Caco-2 (cell line): ENCODE data around the gene ITGAD. TPM values are rescaled to one million over a fixed set of nuclear protein-coding genes. Genes with fewer than 3 reads are reported as not detected.

Experiments used
- BruUV-seq: library from RNA; stranded (reverse); fragments of 400-500 nt; replicated peaks from 2 replicates; lab custom pipeline; 2021; lab: Mats Ljungman, UMichigan
- CTCF ChIA-PET: fragments of 300-600 bp; sonication (Branson Sonifier 250); formaldehyde crosslinking; loops from one replicate; lab custom pipeline; 2022; ENCODE audit warnings: antibody characterized with exemption; lab: Charles Lee
- POLR2A ChIA-PET: fragments of 300-600 bp; sonication (Branson Sonifier 250); formaldehyde crosslinking; loops from one replicate; lab custom pipeline; 2022; ENCODE audit warnings: antibody characterized with exemption; lab: Charles Lee
- DNase-seq, 2 experiments: peaks; one replicate each; pipeline versions ENCODE4 v3.0.0 to v3.0.0-alpha.2; 2020 to 2022
- H3K27me3 ChIP-seq: replicated peaks from 2 replicates; pipeline ENCODE4 v1.6.0; 2011; ENCODE audit warnings: low read length; ENCODE audit not compliant: control insufficient read depth, insufficient read depth
- H3K36me3 ChIP-seq: 2 replicates; pipeline ENCODE4 v1.5.1; 2011; ENCODE audit warnings: low read length; ENCODE audit not compliant: control insufficient read depth, insufficient read depth
- H3K4me1 ChIP-seq: fragments of 250-450 bp; sonication (Bioruptor Pico); 2 replicates; pipeline ENCODE4 v1.5.1; 2020; ENCODE audit warnings: mild to moderate bottlenecking
- H3K4me3 ChIP-seq: 2 replicates; pipeline ENCODE4 v1.5.1; 2011; ENCODE audit warnings: low read depth, mild to moderate bottlenecking, control low read depth, low read length
- H3K9me3 ChIP-seq: fragments of 250-450 bp; sonication (Bioruptor Pico); 2 replicates; pipeline ENCODE4 v1.5.1; 2020; ENCODE audit warnings: mild to moderate bottlenecking, moderate library complexity
- H3K27ac Mint-ChIP-seq: one replicate; pipeline ENCODE4 v1.8.0; 2022; ENCODE audit warnings: mixed read lengths; ENCODE audit not compliant: unreplicated experiment
- H3K27me3 Mint-ChIP-seq: one replicate; pipeline ENCODE4 v1.8.0; 2022; ENCODE audit warnings: mixed read lengths; ENCODE audit not compliant: insufficient read depth, unreplicated experiment
- H3K36me3 Mint-ChIP-seq: one replicate; pipeline ENCODE4 v1.8.0; 2022; ENCODE audit warnings: mild to moderate bottlenecking, mixed read lengths; ENCODE audit not compliant: insufficient read depth, unreplicated experiment
- H3K4me1 Mint-ChIP-seq: one replicate; pipeline ENCODE4 v1.8.0; 2022; ENCODE audit warnings: low read depth, mixed read lengths; ENCODE audit not compliant: unreplicated experiment
- H3K4me3 Mint-ChIP-seq: one replicate; pipeline ENCODE4 v1.8.0; 2022; ENCODE audit warnings: mild to moderate bottlenecking, moderate library complexity, mixed read lengths; ENCODE audit not compliant: unreplicated experiment
- H3K9me3 Mint-ChIP-seq: one replicate; pipeline ENCODE4 v1.8.0; 2022; ENCODE audit warnings: mixed read lengths; ENCODE audit not compliant: unreplicated experiment
- CTCF ChIP-seq, 2 experiments: fragments of 200-600 bp in 1 of 2; IDR thresholded peaks; 1 replicate in 1 of 2; 2 replicates in 1 of 2; pipeline versions ENCODE4 v1.5.1 to v1.8.0; 2011 to 2022; ENCODE audit warnings: antibody characterized with exemption in 1 of 2, control low read depth in 1 of 2, inconsistent platforms in 1 of 2, low read depth in 1 of 2, low read length in 1 of 2, mild to moderate bottlenecking in 1 of 2, moderate library complexity in 1 of 2; ENCODE audit not compliant: insufficient read depth in 1 of 2, severe bottlenecking in 1 of 2, unreplicated experiment in 1 of 2
- intact Hi-C: fragments of 100-400 bp; cut with micrococcal nuclease; formaldehyde crosslinking; loops from one replicate; pipeline ENCODE4 v1.10.0; 2022; ENCODE audit not compliant: unreplicated experiment
- total RNA-seq: library from RNA; stranded (reverse); gene quantifications from 2 replicates; pipeline ENCODE4 v1.2.3, GENCODE V29; 2022

Gene ITGAD
- total RNA-seq, 1 experiment from 2014 or later, result not detected

DNA sequence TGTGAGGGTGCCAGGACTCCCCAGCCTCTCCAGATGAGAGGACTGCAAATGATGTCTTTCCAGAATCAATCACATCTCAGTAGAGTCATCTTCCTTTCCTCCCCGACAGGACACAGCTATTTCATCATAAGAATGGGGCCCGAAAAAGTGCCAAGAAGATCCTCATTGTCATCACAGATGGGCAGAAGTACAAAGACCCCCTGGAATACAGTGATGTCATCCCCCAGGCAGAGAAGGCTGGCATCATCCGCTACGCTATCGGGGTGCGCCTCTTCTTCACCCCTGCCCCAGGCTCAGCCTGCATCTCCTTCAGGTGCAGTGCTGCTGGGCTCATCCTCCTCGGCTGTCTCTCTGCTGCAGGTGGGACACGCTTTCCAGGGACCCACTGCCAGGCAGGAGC, 14.3 kb downstream of the ITGAD start:
- H3K27me3 Mint-ChIP-seq, result peaks cover 10% of the 10 kb centered on the region
- ChIA-PET CTCF (no interaction called here), POLR2A (no interaction called here)
- no TSS peak for BruUV-seq
- no peak overlapping the region for H3K4me3 ChIP-seq
- no peaks in the 10 kb centered on the region for H3K36me3 ChIP-seq
- DNase-seq, result no peak
- intact Hi-C loops, result no loop called here
- H3K9me3 Mint-ChIP-seq, result no peaks in the 10 kb centered on the region
- H3K4me1 ChIP-seq, result no peaks in the 10 kb centered on the region
- H3K9me3 ChIP-seq, result no peaks in the 10 kb centered on the region
- no peaks in the 10 kb centered on the region for H3K27me3 ChIP-seq
- H3K4me1 Mint-ChIP-seq, result no peaks in the 10 kb centered on the region
- H3K36me3 Mint-ChIP-seq, result no peaks in the 10 kb centered on the region
- no peak overlapping the region for H3K27ac Mint-ChIP-seq
- no peak overlapping the region for H3K4me3 Mint-ChIP-seq
- no peak for TF ChIP-seq CTCF (IDR thresholded peaks at IDR 0.05; ENCODE audit: insufficient read depth in 1 of 2, low read depth in 1 of 2, low read length in 1 of 2, severe bottlenecking in 1 of 2, unreplicated experiment in 1 of 2)

DNA sequence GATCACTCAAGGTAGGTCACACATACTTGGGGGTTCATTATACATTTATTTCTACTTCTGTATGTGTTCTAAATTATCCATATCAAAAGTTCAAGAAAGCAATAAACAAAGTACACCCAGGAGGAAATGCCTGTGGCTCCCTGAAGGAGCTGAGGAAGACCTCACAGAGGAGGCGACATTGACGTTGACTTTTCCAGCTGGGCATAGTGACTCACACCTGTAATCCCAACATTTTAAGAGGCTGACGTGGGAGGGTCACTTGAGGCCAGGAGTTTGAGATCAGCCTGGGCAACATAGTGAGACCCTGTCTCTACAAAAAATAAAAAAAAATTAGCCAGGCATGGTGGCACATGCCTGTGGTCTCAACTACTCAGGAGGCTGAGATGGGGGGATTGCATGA, 16.3 kb downstream of the ITGAD start:
- CTCF ChIA-PET, result no interaction called here
- no TSS peak for BruUV-seq
- Histone ChIP-seq H3K9me3 (no peaks in the 10 kb centered on the region), H3K4me1 (no peaks in the 10 kb centered on the region), H3K27me3 (no peaks in the 10 kb centered on the region), H3K36me3 (no peaks in the 10 kb centered on the region), H3K4me3 (no peak overlapping the region)
- H3K36me3 Mint-ChIP-seq, result no peaks in the 10 kb centered on the region
- H3K4me3 Mint-ChIP-seq, result no peak overlapping the region
- intact Hi-C loops, result no loop called here
- H3K9me3 Mint-ChIP-seq, result no peaks in the 10 kb centered on the region
- no peaks in the 10 kb centered on the region for H3K4me1 Mint-ChIP-seq
- no peak for DNase-seq
- TF ChIP-seq CTCF (IDR thresholded peaks at IDR 0.05; ENCODE audit: insufficient read depth in 1 of 2, low read depth in 1 of 2, low read length in 1 of 2, severe bottlenecking in 1 of 2, unreplicated experiment in 1 of 2), result no peak
- POLR2A ChIA-PET, result no interaction called here
- H3K27me3 Mint-ChIP-seq, result peaks cover 25% of the 10 kb centered on the region
- H3K27ac Mint-ChIP-seq, result no peak overlapping the region

GRCh38 chr16:31410082-31410481, 16.9 kb downstream of the ITGAD start:
- POLR2A ChIA-PET, result no interaction called here
- no peaks in the 10 kb centered on the region for H3K36me3 ChIP-seq
- Mint-ChIP-seq H3K36me3 (no peaks in the 10 kb centered on the region), H3K27ac (no peak overlapping the region), H3K4me3 (no peak overlapping the region), H3K4me1 (no peaks in the 10 kb centered on the region), H3K27me3 (peaks cover 25% of the 10 kb centered on the region), H3K9me3 (no peaks in the 10 kb centered on the region)
- CTCF ChIA-PET, result no interaction called here
- TF ChIP-seq CTCF (IDR thresholded peaks at IDR 0.05; ENCODE audit: insufficient read depth in 1 of 2, low read depth in 1 of 2, low read length in 1 of 2, severe bottlenecking in 1 of 2, unreplicated experiment in 1 of 2), result no peak
- no peaks in the 10 kb centered on the region for H3K27me3 ChIP-seq
- H3K4me1 ChIP-seq, result no peaks in the 10 kb centered on the region
- H3K9me3 ChIP-seq, result no peaks in the 10 kb centered on the region
- intact Hi-C loops, result no loop called here
- DNase-seq, result no peak
- BruUV-seq, result no TSS peak
- H3K4me3 ChIP-seq, result no peak overlapping the region
